DMS53 treated with DMSO at 0.1 percent for 48 hours (cell line): ENCODE data around the gene HIVEP3.

Experiments used
- DNase-seq: peaks from one replicate; lab custom pipeline; 2025; ENCODE audit not compliant: unreplicated experiment; lab: John Stamatoyannopoulos, UW

The HIVEP3 gene

GRCh38 chr1:41639332-41639936, 279.3 kb downstream of the HIVEP3 start:
- no peak for DNase-seq

GRCh38 chr1:41638086-41639024, 280.4 kb downstream of the HIVEP3 start:
- no peak for DNase-seq

DNA sequence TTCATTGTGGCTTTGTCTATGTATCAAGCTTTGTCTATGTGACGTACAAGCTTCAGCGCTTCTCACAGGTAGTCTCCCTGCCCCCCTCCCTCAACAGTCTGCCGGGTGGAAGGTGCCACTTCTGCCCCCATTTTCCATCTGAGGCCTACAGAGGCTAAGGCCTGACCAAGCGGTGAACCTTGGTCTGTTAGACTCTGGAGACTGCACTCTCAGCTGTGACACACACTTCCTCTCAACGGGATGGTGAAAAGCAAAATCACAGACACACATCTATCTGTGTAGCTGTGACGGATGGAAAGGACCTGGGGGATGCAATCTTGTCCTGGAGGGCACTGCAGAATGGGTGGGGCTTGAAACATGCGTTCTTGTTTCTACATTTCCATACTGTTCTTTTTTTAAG, 281.4 kb downstream of the HIVEP3 start:
- DNase-seq = no peak

GRCh38 chr1:41633764-41634163, 285.0 kb downstream of the HIVEP3 start:
- DNase-seq = no peak

GRCh38 chr1:41632781-41633575, 285.7 kb downstream of the HIVEP3 start:
- DNase-seq = no peak

GRCh38 chr1:41631971-41632370, 286.8 kb downstream of the HIVEP3 start:
- no peak for DNase-seq

DNA sequence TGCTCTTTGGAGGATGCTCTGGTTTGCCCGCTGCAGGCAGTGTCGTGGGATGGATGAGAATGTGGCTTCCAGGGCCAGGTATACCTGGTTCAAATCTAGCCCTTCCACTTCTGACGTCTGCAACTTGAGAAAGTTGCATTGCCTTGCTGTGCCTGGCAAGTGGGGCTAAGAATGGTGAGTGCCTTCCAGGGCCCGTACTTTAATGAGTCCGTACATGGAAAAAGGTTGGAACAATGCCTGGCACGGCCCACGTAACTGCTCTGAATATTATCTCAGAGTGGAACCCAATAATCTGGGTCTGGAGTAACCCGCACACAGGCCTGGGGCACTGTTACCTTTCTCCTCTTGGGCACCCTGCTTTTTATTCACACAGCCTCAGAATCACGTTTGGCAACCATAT, 287.6 kb downstream of the HIVEP3 start:
- DNase-seq = no peak

DNA sequence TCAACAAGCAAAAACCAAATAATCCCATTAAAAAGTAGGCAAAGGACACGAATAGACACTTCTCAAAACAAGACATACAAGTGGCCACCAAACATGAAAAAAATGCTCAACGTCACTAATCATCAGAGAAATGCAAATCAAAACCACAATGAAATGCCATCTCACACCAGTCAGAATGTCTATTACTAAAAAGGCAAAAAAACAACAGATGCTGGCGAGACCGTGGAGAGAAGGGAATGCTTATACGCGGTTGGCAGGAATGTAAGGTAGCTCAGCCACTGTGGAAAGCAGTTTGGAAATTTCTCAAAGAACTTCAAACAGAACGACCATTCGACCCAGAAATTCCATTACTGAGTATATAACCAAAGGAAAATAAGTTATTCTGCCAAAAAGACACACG, 289.2 kb downstream of the HIVEP3 start:
- no peak for DNase-seq

DNA sequence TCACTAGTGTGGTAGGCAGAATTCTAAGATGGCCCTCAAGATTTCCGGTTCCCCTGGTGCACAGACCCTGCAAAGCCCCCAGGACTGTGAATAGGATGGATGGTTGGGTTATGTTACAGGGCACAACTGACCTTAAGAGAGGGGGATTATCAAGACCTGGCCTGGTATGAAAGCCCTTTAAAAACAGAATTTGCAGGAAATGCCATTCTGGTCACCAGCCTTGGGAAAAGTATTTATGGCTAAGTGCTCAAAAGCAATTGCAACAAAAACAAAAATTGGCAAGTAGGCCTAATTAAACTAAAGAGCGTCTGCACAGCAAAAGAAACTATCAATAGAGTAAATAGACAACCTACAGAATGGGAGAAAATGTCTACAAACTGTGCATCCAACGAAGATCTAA, 289.6 kb downstream of the HIVEP3 start:
- DNase-seq = no peak

DNA sequence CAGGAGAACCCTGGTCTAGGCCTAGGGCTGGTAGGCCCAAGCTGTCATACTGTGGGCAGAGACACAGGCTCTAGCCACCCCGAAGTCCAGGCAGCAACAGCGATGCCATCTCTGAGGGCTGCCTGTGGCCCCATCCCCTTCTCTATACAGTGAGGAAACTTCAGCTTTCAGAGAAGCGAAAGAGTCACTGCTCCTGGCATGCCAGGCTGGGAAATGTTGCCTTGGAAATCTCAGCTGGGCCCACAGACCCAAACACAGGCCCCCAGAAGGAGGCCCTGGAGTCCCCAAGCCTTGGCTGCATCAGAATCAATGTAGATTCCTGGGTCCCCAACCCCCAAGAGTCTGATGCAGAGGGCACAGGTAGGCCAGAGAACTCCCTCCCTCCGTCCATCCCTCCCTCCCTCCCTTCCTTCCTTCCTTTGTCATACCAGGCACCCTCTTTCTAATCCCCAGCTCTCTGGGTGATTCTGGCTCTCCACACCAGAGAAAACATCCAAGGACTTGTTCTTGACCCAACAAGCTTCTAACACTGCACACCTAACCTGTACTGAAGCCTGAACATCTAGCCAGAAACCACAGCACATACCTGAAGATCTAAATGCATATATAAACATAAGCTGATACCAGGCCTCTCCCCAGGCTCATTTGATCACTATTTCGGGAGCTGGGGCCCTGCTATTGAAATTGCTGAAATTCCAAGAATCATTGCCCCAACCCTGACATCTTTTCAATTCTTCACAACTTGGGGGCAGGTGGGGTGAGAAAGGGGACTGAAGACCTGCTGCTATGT, 291.0 kb downstream of the HIVEP3 start:
- no peak for DNase-seq

DNA sequence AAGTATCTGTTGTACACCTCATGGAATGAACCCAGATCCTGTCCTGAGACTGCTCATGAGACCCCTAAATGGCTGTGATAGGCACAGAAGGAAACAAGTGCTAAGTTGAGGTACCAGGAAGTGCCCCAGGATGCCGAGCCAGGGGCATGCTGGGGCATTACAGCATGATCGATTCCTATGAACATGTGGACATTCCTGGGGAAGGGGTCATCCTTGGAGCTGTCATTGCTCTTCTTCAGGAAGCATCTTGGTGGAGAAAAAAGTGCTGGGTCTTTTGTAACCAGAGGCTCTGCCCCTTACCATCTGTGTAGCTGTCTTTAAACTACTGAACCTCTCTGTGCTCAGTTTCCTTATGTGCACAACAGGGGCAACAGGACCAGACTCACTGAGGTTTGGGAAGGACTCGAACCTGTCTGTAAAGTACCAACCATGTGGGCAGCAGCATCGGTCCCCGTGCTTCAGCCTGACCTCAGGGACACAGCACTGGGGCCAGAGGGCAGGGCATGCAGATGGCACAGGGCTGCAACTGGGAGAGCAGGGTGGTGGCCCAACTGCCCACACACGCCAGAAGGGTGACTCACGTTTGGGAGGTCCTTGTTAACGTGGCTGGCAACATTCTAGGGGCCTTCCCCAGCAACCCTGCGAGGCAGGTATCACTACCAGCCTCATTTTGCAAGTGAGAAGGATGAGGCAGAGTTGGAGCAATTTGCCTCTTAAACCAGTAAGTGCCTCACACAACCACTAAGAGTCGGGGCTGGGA, 291.9 kb downstream of the HIVEP3 start:
- DNase-seq = no peak

DNA sequence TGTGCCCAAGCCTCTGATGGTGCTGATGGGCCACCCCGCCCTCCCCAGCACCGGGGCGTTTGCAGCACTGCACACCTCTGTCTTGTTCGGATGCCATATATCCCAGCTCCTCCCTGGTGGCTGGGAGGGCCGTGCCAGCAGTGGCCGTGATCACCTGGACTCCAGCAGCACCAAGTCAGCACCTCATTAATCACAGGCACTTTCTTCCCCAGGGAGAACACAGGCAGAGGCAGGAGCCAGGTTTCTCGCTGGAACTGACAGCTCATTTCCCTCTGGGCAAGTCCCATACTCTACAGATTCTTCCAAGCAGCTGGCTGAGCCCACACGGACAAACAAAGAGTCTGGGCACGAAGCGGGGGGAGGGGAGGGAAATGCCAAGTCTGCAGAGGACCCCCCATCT, 292.6 kb downstream of the HIVEP3 start:
- DNase-seq = no peak

DNA sequence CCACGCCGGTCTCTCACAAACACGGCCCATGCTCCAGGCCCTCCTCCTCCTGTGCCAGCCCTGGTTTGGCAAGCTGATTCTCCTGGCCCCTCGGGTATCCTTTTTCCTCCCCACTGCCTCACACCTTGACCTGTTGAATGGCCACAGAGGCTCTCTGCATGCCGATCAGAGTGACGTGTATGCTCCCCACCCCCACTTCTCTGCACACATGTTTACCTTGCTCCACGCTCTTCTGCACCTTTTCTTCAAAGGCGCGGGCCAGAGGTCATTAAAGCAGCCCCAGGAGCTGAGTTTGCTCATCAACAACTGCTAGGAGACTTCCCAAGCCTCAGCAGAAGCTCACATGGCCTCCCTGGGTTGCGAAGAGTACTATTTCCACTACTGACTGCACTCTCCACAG, 295.0 kb downstream of the HIVEP3 start:
- DNase-seq = peak; percentile 69

DNA sequence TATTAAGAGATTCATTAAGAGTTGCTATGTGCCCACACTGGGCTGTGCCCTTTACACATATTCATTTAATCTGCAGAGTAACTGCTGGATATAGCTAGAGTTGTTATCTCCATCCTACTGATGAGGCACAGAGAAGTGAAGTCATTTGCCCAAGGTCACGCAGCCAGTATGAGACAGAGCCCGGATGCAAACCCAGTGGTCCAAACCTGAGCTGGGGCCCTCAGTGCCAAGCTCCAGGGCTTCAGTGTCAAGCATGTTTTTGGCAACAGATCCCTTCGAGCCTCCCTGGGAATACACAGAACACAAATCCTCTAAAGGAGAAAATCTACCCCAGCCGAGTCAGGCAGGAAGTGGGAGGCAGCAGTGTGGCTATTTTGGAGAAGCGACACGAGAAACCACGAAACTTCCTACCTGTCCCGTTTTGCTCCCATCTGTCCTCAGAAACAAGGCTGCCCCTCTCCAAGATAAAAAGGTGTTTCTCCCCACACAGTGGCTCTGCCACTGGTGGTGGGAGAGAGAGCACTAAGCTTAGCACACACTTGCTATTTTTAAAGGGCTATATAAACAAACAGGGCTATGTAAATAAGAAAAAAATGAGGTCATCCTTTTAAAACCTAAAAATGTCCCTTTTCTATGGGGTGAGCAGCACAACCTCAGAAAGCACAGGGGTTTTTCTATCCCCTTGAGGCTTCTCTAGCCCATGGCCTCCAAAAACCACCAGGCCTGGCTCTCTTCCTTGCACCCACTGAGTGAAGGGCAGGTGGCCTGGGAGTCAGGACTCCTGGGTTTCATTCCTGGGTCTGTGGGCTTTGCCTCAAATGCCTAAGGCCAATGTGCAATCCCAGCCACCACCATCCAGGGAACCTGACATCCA, 295.6 kb downstream of the HIVEP3 start:
- peak; percentile 65 for DNase-seq

DNA sequence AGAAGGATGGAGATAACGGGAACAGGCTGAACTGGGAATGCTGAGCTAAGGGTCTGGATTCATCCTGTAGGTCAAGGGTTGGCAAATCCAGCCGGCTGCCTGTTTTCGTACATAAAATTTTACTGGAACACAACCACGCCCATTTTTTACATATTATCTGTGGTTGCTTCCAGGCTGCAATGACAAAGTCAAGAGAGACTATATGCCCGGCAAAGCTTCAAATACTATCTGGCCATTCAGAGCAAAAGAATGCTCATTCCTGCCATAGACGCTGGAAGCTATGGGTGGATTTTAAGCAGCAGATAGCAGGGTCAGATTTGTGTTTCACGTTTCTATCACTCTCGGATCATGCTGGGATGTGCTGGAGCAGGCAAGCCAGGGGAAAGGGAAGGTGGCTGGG, 296.3 kb downstream of the HIVEP3 start:
- no peak for DNase-seq

DNA sequence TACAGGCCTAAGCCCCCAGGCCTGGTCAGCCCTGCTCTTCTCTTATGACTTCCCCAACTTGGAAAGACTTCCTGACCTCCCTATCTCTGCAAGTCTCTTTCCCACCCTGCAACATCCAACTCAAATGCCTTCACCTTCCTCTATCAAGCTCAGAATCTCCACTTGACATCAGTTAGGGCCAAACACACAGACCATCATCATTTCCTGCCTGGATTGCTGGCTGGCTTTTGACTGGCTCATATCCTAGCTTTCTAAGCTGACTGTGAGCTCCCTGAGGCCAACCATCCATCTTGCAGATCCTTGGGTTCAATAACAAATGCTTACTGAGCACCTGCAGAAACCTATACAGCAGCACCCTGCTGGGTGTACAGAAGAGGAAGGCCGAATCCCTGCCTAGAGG, 296.9 kb downstream of the HIVEP3 start:
- DNase-seq = no peak

- no peak for DNase-seq
Measured at GRCh38 chr1:41621256-41621655, 297.5 kb downstream of the HIVEP3 start.

- DNase-seq = no peak
Measured at GRCh38 chr1:41620365-41621169, 298.2 kb downstream of the HIVEP3 start.
